ENCODE measurements around the gene NPC1L1. TPM values are rescaled to one million over a fixed set of nuclear protein-coding genes. Genes with fewer than 3 reads are reported as not detected.

Gene NPC1L1
- total and polyA plus RNA-seq, 9 donors, result 0.05 to 0.28 (median 0.22) TPM

- no peaks in the 10 kb centered on the region for H3K9me3 ChIP-seq
- no peak overlapping the region for H3K27ac ChIP-seq
- no peaks in the 10 kb centered on the region for H3K27me3 ChIP-seq
- no peaks in the 10 kb centered on the region for H3K4me1 ChIP-seq (ENCODE audit: insufficient read depth)
- no peak overlapping the region for H3K4me3 ChIP-seq
- no peak for DNase-seq
- WGBS, 3 donors, result 86 to 87% (median 86%) methylated on average over 17 of the region's 17 CpGs
- intact Hi-C loops (cut with DNase I), result no loop called here
- H3K36me3 ChIP-seq, result no peaks in the 10 kb centered on the region
- TF ChIP-seq POLR2A (IDR thresholded peaks at IDR 0.05) (no peak), EP300 (IDR thresholded peaks at IDR 0.05) (no peak)
- TF ChIP-seq, protein P1, sequence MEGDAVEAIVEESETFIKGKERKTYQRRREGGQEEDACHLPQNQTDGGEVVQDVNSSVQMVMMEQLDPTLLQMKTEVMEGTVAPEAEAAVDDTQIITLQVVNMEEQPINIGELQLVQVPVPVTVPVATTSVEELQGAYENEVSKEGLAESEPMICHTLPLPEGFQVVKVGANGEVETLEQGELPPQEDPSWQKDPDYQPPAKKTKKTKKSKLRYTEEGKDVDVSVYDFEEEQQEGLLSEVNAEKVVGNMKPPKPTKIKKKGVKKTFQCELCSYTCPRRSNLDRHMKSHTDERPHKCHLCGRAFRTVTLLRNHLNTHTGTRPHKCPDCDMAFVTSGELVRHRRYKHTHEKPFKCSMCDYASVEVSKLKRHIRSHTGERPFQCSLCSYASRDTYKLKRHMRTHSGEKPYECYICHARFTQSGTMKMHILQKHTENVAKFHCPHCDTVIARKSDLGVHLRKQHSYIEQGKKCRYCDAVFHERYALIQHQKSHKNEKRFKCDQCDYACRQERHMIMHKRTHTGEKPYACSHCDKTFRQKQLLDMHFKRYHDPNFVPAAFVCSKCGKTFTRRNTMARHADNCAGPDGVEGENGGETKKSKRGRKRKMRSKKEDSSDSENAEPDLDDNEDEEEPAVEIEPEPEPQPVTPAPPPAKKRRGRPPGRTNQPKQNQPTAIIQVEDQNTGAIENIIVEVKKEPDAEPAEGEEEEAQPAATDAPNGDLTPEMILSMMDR (IDR thresholded peaks at IDR 0.05), result no peak
These were observed 2.9 kb downstream of the NPC1L1 start for GRCh38 chr7:44538093-44538797.

- no peaks in the 10 kb centered on the region for H3K36me3 ChIP-seq
- intact Hi-C loops (cut with DNase I), result no loop called here
- H3K4me1 ChIP-seq (ENCODE audit: insufficient read depth), result no peaks in the 10 kb centered on the region
- no peak for TF ChIP-seq POLR2A (IDR thresholded peaks at IDR 0.05)
- TF ChIP-seq, protein P1 (IDR thresholded peaks at IDR 0.05), result no peak
- no peak for TF ChIP-seq EP300 (IDR thresholded peaks at IDR 0.05)
- 76 to 85% (median 78%) methylated on average over 6 of the region's 6 CpGs for WGBS, 3 donors
- H3K27me3 ChIP-seq, result no peaks in the 10 kb centered on the region
- no peak for DNase-seq
- no peak overlapping the region for H3K4me3 ChIP-seq
- no peaks in the 10 kb centered on the region for H3K9me3 ChIP-seq
- no peak overlapping the region for H3K27ac ChIP-seq
These were observed 3.7 kb downstream of the NPC1L1 start for GRCh38 chr7:44537442-44537841.

DNA sequence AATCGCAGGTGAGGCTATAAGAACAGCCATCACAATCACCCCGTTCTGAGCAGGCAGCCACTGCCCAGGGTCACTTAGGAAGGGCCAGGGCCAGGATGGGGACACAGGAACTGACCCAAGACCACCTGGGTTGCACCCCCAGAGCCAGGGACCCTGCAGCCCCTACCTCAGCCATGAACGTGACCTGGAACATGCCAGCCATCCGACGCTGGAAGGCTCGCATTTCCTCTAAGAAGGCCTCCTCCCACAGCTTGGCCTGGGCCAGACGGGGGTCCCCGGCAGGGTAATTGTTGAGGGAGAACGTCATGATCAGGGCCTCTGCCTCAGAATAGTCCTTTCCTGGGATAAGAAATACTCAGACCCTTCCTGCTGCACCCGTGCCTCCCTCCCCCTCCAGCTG lies 5.0 kb downstream of the NPC1L1 start:
- H3K27ac ChIP-seq, result no peak overlapping the region
- H3K4me1 ChIP-seq (ENCODE audit: insufficient read depth), result no peaks in the 10 kb centered on the region
- H3K36me3 ChIP-seq, result no peaks in the 10 kb centered on the region
- H3K4me3 ChIP-seq, result no peak overlapping the region
- intact Hi-C loops (cut with DNase I), result no loop called here
- WGBS, 3 donors, result 67 to 76% (median 73%) methylated on average over 10 of the region's 10 CpGs
- no peak for DNase-seq
- no peaks in the 10 kb centered on the region for H3K9me3 ChIP-seq
- H3K27me3 ChIP-seq, result no peaks in the 10 kb centered on the region
- no peak for TF ChIP-seq EP300 (IDR thresholded peaks at IDR 0.05)
- TF ChIP-seq, protein P1 (IDR thresholded peaks at IDR 0.05), result no peak
- TF ChIP-seq POLR2A (IDR thresholded peaks at IDR 0.05), result no peak

- intact Hi-C loops (cut with DNase I), result no loop called here
- Histone ChIP-seq H3K27me3 (no peaks in the 10 kb centered on the region), H3K36me3 (no peaks in the 10 kb centered on the region), H3K4me3 (no peak overlapping the region), H3K4me1 (ENCODE audit: insufficient read depth) (no peaks in the 10 kb centered on the region), H3K27ac (no peak overlapping the region), H3K9me3 (no peaks in the 10 kb centered on the region)
- WGBS, 3 donors, result 90 to 94% (median 92%) methylated on average over 8 of the region's 8 CpGs
- no peak for TF ChIP-seq POLR2A (IDR thresholded peaks at IDR 0.05)
- TF ChIP-seq EP300 (IDR thresholded peaks at IDR 0.05), result no peak
- TF ChIP-seq, protein P1 (IDR thresholded peaks at IDR 0.05), result no peak
- no peak for DNase-seq
These were observed 5.6 kb downstream of the NPC1L1 start for GRCh38 chr7:44535348-44536064.

All from ovary (tissue), 9 donors.